Rectal smooth muscle tissue (tissue), 1 donor: Measurements from ENCODE around the gene DCTN1.
A peak's percentile ranks its signal among the peaks of the same experiment; 100 is the strongest.

Source experiments
- H3K27ac ChIP-seq: one replicate; pipeline ENCODE4 v1.7.0; 2013; ENCODE audit warnings: low read depth, low read length, inconsistent platforms
- H3K27me3 ChIP-seq: one replicate; pipeline ENCODE4 v1.7.0; 2013; ENCODE audit warnings: low read length; ENCODE audit not compliant: control insufficient read depth, insufficient read depth
- H3K36me3 ChIP-seq: one replicate; pipeline ENCODE4 v1.7.0; 2013; ENCODE audit warnings: low read length; ENCODE audit not compliant: control insufficient read depth, insufficient read depth
- H3K4me1 ChIP-seq: one replicate; pipeline ENCODE4 v1.7.0; 2013; ENCODE audit warnings: low read length; ENCODE audit not compliant: control insufficient read depth, insufficient read depth
- H3K4me3 ChIP-seq: one replicate; pipeline ENCODE4 v1.7.0; 2013; ENCODE audit warnings: low read length
- H3K9ac ChIP-seq: one replicate; pipeline ENCODE4 v1.7.0; 2013; ENCODE audit warnings: low read length

The DCTN1 gene

DNA sequence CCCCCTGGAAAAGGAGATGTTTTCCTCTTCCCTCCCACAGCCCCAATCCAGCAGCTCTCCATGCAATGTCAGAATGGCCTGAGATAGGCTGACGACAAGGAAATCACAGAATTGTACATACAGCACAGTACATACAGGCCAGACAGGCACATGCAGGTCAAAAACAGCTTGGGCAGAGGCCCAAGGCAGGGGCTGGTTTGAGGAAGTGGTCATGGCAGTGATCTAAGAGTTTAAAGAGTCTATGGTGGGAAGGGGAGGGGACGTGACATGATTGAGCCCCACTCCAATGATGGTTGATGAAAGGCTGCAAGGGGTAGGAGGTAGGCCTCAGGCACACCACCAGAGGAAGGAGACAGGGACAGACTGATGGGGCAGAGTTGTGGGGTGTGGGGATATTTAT lies 4.3 kb downstream of the DCTN1 start:
- Histone ChIP-seq H3K36me3 (peaks cover 25% of the 10 kb centered on the region), H3K9ac (no peak overlapping the region), H3K4me1 (peaks cover 20% of the 10 kb centered on the region), H3K4me3 (no peak overlapping the region), H3K27me3 (no peaks in the 10 kb centered on the region), H3K27ac (no peak overlapping the region)

DNA sequence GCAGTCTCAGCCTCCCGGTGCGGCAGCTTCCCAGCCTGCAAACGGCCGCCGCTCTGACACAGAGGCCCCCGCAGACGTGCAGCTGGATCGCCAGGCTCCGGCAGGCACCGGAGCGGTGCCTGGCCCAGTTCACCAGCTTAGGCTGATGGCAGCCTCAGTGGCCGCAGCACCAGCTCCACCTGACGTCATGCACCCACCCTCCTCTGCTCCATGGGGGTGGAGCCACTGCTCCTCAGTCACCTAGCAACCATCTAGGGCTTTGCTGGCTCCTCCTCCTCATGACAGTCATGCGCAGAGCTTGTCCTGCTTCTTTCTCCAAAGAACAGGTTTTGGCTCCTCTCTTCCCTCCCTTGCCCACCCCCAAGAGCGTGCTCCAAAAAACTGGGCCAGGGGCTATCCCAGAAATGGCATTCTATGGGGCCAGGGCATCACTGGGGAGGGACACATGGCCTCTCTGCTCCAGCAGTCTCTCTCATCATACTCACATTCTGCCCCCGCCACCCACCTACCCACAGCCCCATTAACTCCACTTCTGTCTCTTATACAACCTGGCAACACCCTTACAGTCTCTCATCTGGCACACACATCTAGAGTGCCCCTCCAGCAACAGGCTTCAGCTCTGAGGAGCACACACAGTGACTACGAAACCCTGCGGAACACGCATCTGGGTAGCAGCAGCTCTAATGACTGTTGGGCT lies 5.5 kb downstream of the DCTN1 start:
- peak overlapping the region; percentile 40 for H3K4me3 ChIP-seq
- H3K9ac ChIP-seq, result no peak overlapping the region
- H3K4me1 ChIP-seq, result peaks cover 12% of the 10 kb centered on the region
- no peak overlapping the region for H3K27ac ChIP-seq
- peaks cover 36% of the 10 kb centered on the region for H3K36me3 ChIP-seq
- no peaks in the 10 kb centered on the region for H3K27me3 ChIP-seq

DNA sequence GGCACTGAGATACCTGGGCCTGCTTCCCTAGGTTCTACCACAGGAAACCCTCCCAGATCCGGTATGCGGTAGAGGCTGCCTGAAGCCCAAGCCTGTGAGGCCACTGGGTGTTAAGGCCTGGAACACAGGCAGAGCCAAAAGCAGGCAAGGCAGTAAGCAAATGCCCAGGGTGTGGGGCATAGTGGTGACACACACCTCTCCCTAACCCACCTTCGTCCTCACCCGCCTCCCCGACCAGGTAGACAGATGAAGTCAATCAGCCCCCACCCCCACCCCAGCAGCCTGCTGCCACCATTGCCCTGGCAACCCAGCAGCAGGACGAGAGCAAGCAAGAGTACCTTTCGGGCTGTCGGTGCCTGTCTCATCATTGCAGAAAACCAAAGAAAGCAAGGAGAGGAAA lies 6.1 kb downstream of the DCTN1 start:
- H3K27ac ChIP-seq, result no peak overlapping the region

DNA sequence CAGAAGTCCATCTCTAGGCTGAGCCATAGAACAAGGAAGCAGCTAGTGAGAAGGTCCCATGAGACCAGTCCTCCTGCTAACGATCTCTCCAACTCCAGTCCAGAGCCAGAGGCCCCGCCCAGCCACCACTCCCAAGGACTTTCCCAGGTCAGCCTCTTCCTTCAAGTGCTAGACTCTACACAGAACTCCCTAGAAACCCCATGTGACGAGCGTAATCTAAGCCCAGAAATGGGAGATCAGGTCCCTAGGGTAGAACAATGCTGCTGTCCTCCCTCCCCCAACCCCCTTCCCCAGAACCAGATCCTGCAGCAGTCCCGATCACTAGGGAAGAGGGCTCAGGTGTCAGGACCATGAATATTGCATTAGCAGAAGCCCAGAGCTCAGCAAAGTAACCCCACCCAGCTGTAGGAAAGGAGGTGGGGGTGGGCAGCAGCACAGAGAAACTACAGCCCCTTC lies 6.9 kb downstream of the DCTN1 start:
- Histone ChIP-seq H3K4me3 (no peak overlapping the region), H3K27ac (no peak overlapping the region), H3K4me1 (peaks cover 5% of the 10 kb centered on the region), H3K9ac (no peak overlapping the region), H3K27me3 (no peaks in the 10 kb centered on the region), H3K36me3 (peaks cover 44% of the 10 kb centered on the region)

More for the DNA sequence above, 6.1 kb downstream of the DCTN1 start:
- peak overlapping the region; percentile 40 for H3K4me3 ChIP-seq
- peaks cover 39% of the 10 kb centered on the region for H3K36me3 ChIP-seq
- H3K4me1 ChIP-seq, result peaks cover 5% of the 10 kb centered on the region
- H3K9ac ChIP-seq, result no peak overlapping the region
- no peaks in the 10 kb centered on the region for H3K27me3 ChIP-seq

DNA sequence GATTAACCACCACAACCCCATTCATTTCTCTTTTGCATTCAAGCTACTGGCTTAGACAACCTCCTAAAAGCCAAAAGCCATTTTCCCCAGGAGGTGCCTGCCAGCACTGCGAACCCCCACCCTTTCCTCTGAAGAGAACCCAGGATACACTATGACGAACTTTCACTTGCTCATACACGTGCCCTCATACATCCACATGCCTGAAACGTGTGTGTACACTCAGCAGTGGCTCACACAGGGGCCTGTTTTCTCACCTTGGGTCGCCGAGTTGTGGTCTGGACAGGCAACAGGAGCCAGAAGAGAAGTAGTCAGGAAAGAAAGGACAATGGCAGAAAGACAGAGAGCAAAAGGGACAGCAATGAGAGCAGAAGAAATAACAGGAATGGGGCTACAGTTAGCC lies 7.4 kb downstream of the DCTN1 start:
- H3K27ac ChIP-seq, result no peak overlapping the region
- H3K27me3 ChIP-seq, result no peaks in the 10 kb centered on the region
- H3K4me1 ChIP-seq, result peaks cover 5% of the 10 kb centered on the region
- no peak overlapping the region for H3K4me3 ChIP-seq
- H3K9ac ChIP-seq, result no peak overlapping the region
- peaks cover 46% of the 10 kb centered on the region for H3K36me3 ChIP-seq

DNA sequence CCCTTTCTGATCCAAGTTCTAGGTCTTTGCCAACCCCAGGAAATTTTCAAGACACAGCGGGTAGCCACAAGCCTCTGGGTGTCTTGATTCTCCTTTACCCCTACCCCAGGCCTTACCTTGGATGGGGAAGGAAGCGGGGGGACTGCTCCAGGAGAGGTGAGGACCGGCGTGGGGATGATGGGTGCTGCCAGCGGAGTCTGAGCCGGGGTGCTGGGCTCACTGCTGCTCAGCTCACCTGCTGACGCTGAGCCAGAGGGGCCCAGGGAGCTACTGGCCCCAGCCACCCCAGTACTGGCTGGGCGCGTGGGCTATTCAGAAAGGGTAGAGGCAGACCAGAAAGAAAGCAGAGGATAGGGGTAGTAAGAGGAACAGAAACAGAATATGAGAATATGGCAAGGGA lies 8.7 kb downstream of the DCTN1 start:
- Histone ChIP-seq H3K4me3 (no peak overlapping the region), H3K36me3 (peaks cover 47% of the 10 kb centered on the region), H3K4me1 (peaks cover 5% of the 10 kb centered on the region)

DNA sequence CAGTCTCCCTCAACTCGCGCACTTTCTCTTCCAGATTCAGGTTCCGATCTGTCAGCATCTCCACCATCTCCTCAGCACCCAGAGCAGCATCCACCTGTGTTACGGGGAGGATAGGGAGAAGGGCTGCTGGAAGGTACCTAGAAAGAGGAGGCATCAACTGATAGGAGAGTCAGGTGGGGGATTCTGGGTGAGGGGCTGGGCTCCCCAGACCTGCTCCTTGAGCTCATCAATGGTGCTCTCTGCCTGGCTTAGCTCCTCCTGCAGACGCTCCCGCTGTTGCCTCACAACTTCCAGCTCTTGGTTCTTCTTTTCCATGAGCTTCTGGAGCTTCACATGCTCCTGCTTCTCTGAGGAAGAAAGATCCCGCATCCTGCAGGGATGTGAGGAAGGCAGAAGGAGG lies 10.1 kb downstream of the DCTN1 start:
- no peak overlapping the region for H3K4me3 ChIP-seq
- H3K4me1 ChIP-seq, result peaks cover 4% of the 10 kb centered on the region
- H3K27ac ChIP-seq, result no peak overlapping the region
- H3K27me3 ChIP-seq, result no peaks in the 10 kb centered on the region
- H3K9ac ChIP-seq, result no peak overlapping the region
- peaks cover 59% of the 10 kb centered on the region for H3K36me3 ChIP-seq

More for the DNA sequence above, 8.7 kb downstream of the DCTN1 start:
- H3K9ac ChIP-seq, result no peak overlapping the region
- H3K27me3 ChIP-seq, result no peaks in the 10 kb centered on the region
- no peak overlapping the region for H3K27ac ChIP-seq

DNA sequence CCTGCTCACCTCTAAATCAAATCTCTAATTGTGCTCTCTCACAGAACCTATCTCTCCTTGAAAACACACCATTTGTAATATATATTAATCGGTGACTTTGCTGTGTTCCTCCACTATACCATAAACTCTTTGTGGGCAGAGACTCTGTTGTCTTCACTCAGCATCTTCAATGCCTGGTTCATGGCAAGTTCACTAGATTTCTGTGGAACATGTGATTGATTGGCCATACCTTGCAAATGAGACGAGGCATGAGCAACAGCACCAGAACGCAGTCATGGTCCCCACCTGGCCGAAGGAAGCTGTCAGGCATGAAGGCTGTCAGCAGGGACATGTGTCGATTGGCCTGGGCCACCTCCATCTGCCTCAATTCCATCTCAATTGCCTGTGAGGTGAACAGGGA lies 11.6 kb downstream of the DCTN1 start:
- Histone ChIP-seq H3K4me3 (no peak overlapping the region), H3K4me1 (no peaks in the 10 kb centered on the region), H3K36me3 (peaks cover 70% of the 10 kb centered on the region), H3K9ac (no peak overlapping the region), H3K27ac (no peak overlapping the region), H3K27me3 (no peaks in the 10 kb centered on the region)

DNA sequence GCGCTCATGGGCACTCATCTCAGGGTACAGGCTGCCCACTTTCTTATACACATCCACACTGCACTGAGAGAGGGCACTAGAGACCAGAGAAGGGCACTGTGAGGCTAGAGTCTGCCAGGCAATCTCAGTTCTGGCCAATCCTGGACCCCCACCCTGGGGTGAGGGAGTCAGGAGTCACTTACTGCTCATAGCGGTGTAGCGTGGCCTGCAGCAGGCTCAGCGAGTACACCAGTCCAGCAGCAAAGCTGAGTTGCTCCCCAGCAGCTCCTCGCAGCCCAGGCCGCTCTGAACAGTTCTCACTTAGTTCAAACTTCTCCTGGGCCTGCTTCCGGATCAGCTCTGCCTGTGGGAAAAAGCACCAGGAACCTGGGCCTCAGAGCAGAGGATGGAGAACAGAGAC lies 12.3 kb downstream of the DCTN1 start:
- Histone ChIP-seq H3K36me3 (peaks cover 75% of the 10 kb centered on the region), H3K9ac (no peak overlapping the region)

DNA sequence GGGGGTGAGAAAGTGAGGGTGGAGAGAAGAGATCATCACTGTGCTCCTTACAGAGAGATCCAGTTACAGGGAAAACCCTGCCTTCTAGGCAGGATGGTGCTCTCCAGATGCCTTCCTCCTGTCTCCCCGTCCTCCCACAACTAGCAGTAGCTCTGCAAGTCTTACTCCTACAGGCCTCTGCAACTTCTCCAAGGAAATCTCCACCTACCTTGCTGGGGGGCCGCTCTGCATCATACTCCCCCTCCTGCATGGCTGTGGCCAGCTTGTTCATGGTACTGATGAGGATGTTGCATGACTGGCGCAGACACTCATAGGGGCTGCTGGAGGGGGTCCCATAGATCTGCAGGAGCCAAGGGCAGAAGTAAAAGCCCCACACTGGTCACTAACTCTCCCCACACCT lies 14.1 kb downstream of the DCTN1 start:
- no peak overlapping the region for H3K9ac ChIP-seq
- no peaks in the 10 kb centered on the region for H3K27me3 ChIP-seq
- H3K4me3 ChIP-seq, result no peak overlapping the region
- peaks cover 86% of the 10 kb centered on the region for H3K36me3 ChIP-seq
- H3K4me1 ChIP-seq, result no peaks in the 10 kb centered on the region
- no peak overlapping the region for H3K27ac ChIP-seq

More for the DNA sequence above, 12.3 kb downstream of the DCTN1 start:
- Histone ChIP-seq H3K27me3 (no peaks in the 10 kb centered on the region), H3K4me1 (no peaks in the 10 kb centered on the region), H3K27ac (no peak overlapping the region), H3K4me3 (no peak overlapping the region)

DNA sequence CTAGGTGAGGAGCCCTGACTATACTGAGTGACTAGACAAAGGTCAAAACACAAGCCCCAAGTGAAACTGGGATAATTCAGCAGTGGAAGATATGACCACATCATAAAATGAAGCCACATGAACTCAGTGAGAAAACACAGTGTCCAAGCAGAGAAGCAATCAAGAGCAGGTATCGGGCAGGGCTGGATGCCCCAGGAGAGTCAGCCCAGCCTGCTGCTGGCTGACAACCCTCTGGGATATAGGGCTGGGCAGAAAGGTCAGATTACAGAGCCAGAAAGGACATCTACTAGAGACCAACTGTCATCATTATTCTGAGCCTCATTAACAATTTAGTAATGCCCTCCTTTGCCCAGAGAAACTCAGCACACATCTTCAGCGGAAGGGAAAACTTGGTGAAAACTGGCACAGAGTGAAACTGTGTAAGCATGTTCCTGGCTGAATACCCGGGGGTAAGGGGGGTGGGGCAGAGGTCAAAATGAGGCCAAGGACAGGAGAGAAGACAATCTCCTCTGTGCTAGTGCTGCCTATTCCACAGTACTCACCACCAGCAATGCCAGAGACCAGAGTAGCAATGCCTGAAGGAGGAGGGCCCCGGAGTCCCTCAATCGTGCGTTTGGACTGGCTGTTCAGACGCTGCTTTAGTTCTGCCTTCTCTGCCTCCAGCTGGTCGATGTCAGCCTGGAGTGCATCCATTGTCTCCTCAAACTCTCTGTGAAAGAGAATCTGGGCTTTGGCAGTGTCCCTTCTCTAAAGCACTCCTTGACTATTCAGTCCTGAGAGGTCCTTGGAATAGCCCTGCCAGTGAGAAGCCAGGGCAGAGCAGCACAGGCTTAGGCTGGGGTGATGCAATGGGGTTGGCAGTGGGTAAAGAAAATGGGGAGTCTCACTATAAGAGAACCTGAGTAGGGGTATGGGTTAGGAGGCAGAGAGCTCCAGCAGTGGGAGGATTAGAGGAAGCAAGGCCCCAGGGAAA lies 15.3 kb downstream of the DCTN1 start:
- Histone ChIP-seq H3K4me3 (no peak overlapping the region), H3K9ac (no peak overlapping the region), H3K4me1 (no peaks in the 10 kb centered on the region), H3K36me3 (peaks cover 76% of the 10 kb centered on the region), H3K27me3 (no peaks in the 10 kb centered on the region), H3K27ac (no peak overlapping the region)

DNA sequence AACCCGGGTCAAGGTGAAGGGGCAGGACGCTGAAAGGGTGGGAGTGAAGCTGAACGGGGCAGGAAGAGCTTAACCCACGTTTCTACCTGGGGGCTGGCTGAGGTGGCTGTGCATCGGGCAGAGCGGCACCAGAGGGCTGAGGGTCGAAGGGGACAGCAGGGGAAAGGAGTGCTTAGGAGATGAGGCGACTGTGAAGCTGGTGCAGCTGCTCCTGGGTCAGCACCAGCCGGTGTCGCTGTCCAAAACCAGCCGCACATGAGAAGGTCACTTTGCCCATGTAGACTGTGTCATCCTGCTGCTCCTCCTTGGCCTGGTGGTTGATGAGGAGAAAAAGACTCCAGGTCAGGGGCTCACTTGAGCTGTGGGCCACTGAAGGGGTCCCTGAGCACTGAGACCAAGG lies 18.8 kb downstream of the DCTN1 start:
- Histone ChIP-seq H3K36me3 (peaks cover 58% of the 10 kb centered on the region), H3K27ac (no peak overlapping the region), H3K4me3 (no peak overlapping the region), H3K4me1 (no peaks in the 10 kb centered on the region), H3K9ac (no peak overlapping the region), H3K27me3 (no peaks in the 10 kb centered on the region)
